Immature natural killer cell (primary cell): ENCODE results near the gene FARP1. TPM values are rescaled to one million over a fixed set of nuclear protein-coding genes. Genes with fewer than 3 reads are reported as not detected.
A peak's percentile ranks its signal among the peaks of the same experiment; 100 is the strongest.

ENCODE experiments used
- DNase-seq, 3 donors: peaks; one replicate each; pipeline ENCODE4 v3.0.0; 2022; ENCODE audit warnings: mixed read lengths in 1 of 3
- H3K27ac Mint-ChIP-seq, 6 donors: one replicate each; pipeline ENCODE4 v1.8.0; 2020; ENCODE audit warnings: mixed read lengths in 6 of 6, mild to moderate bottlenecking in 5 of 6, inconsistent platforms in 4 of 6, moderate library complexity in 3 of 6
- H3K27me3 Mint-ChIP-seq, 3 donors: one replicate each; pipeline ENCODE4 v1.8.0; 2020 to 2021; ENCODE audit warnings: low read depth in 3 of 3, mild to moderate bottlenecking in 3 of 3, mixed read lengths in 3 of 3, moderate library complexity in 3 of 3, inconsistent platforms in 1 of 3
- H3K36me3 Mint-ChIP-seq, 3 donors: one replicate each; pipeline ENCODE4 v1.8.0; 2020; ENCODE audit warnings: mixed read lengths in 3 of 3, inconsistent platforms in 2 of 3, mild to moderate bottlenecking in 2 of 3
- H3K4me1 Mint-ChIP-seq, 2 donors: one replicate each; pipeline ENCODE4 v1.8.0; 2020; ENCODE audit warnings: inconsistent platforms in 2 of 2, mild to moderate bottlenecking in 2 of 2, mixed read lengths in 2 of 2, moderate library complexity in 1 of 2
- H3K4me3 Mint-ChIP-seq, 5 donors: one replicate each; pipeline ENCODE4 v1.8.0; 2020; ENCODE audit warnings: mild to moderate bottlenecking in 5 of 5, mixed read lengths in 5 of 5, inconsistent platforms in 3 of 5, moderate library complexity in 3 of 5
- H3K9me3 Mint-ChIP-seq, 6 donors: one replicate each; pipeline ENCODE4 v1.8.0; 2020; ENCODE audit warnings: mild to moderate bottlenecking in 6 of 6, mixed read lengths in 6 of 6, inconsistent platforms in 4 of 6, moderate library complexity in 3 of 6
- polyA plus RNA-seq, 3 donors: library from polyadenylated mRNA; unstranded; fragments of 300-500 nt; fragmentation: Illumina TruSeq; gene quantifications; one replicate each; pipeline ENCODE4 v1.2.3, GENCODE V29; 2021

Gene FARP1
- polyA plus RNA-seq, 3 donors from 2014 or later, result 0.09 to 0.72 (median 0.22) TPM

DNA sequence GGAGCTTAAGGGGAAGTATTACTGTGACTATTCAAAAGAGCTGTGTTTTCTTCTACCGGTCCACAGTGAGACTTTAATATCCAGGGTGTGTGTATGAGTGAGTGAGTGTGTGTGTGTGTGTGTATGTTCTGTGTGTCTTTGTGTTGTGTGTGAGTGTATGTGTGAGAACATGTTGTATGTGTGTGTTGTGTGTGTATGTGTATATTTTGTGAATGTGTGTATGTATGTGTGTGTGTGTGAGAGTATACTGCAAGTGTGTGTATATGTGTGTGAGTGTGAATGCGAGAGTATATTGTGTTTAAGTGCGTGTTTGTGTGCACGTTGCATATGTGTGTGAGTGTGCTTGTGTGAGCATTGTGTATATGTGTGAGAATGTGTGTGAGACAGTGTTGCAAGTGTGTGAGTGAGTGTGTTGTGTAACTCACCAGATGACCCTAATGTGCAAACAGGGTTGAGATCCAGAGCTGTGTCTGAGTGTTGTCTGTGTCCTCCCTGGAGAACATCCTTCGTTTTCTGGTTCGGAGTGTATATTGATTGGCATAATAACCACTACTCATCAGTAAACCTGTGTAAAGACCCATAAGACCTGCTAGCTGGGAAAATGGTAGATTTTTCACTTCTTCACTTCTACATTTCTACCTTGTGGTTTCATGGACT, 135.3 kb downstream of the FARP1 start:
- peaks cover 0 to 2% (median 0%) of the 10 kb centered on the region in 6 donors for H3K9me3 Mint-ChIP-seq
- DNase-seq, result no peak
- peaks cover 0 to 2% (median 2%) of the 10 kb centered on the region in 3 donors for H3K27me3 Mint-ChIP-seq
- H3K4me3 Mint-ChIP-seq, result no peak overlapping the region
- H3K4me1 Mint-ChIP-seq, result peaks cover 0 to 1% of the 10 kb centered on the region in 2 donors
- H3K36me3 Mint-ChIP-seq, result no peaks in the 10 kb centered on the region
- no peak overlapping the region for H3K27ac Mint-ChIP-seq

DNA sequence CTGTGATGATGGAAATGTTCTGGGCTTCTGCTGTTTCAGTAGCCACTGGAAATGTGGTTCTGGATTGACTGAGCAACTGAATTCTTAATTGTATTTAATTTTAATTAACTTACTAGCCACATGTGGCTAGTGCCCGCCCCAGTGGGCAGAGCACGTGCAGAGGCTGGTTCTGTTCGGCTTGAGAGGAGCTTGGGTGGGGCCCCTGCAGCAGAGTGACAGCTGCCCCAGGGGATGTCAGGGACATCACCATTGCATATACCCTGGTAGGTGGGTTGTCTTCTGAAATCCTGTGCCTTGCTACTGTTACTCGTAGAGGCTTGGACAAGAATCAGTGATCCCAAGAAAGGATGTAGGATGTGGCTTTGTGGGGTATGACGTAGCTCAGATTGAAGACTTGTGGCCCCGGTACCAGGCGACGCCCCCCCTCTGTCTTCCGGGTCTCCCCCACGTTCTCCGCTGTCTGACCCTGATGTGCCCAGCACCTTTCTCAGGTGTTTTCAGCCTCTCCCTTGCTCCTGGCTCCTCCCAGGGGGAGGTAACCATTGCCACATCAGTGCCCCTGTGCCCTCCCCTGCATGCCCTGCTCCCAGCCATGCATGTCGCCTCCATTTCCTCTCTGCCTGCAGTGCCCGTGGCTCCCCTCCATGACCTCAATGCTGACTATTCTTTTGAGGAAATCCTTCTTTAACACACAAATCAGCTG, 136.7 kb downstream of the FARP1 start:
- H3K4me3 Mint-ChIP-seq, result peak overlapping the region; percentile 52 to 78 (median 60)
- H3K36me3 Mint-ChIP-seq, result no peaks in the 10 kb centered on the region
- peak overlapping the region in 1 of 6 donors; percentile 1 for H3K27ac Mint-ChIP-seq
- peaks cover 0 to 2% (median 2%) of the 10 kb centered on the region in 3 donors for H3K27me3 Mint-ChIP-seq
- H3K9me3 Mint-ChIP-seq, result peaks cover 0 to 2% (median 0%) of the 10 kb centered on the region in 6 donors
- peaks cover 0 to 1% of the 10 kb centered on the region in 2 donors for H3K4me1 Mint-ChIP-seq
- no peak for DNase-seq

DNA sequence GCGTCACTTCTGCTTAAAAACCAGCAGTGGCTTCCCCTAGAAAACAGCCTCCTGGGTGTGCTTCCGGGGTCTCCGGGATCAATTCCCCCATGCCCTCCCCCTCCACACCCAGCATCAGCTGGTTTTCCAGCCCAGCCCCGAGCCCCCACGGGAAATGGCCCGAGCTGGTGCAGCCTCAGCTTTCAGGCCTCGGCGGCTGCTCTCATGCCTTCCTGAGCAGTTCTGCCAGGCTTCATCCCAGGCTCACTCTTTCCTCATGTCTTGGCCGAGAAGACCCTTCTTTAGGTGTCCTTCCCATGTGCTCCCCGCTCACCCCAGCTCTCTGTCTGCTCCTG, 137.2 kb downstream of the FARP1 start:
- Mint-ChIP-seq H3K4me3 (peak overlapping the region in 4 of 5 donors; percentile 53 to 78 (median 62)), H3K27me3 (peaks cover 0 to 2% (median 0%) of the 10 kb centered on the region in 3 donors), H3K27ac (peak overlapping the region in 1 of 6 donors; percentile 1), H3K4me1 (peaks cover 0 to 1% of the 10 kb centered on the region in 2 donors), H3K9me3 (peaks cover 0 to 2% (median 0%) of the 10 kb centered on the region in 6 donors), H3K36me3 (no peaks in the 10 kb centered on the region)
- DNase-seq, result no peak

DNA sequence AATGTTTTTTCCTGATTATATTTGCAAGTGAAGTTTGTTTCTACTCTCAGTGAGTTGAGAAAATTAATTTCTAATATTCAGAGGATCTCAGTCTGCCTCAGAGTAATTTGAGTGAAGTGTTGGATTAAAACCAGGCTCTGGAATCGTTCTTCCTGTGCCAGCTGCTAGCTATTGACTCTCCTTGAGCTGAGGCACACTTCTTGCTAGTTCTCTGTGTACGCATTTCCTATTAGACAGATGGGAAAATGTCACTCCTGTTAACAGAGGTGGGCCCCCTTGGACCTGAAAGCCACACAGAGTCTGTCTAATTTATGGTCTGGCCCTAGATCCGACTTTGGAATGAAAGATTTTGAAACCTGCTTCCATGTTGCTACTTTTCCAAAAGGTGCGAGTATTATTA, 141.8 kb downstream of the FARP1 start:
- Mint-ChIP-seq H3K27me3 (peaks cover 1 to 2% (median 2%) of the 10 kb centered on the region in 3 donors), H3K27ac (no peak overlapping the region), H3K9me3 (no peaks in the 10 kb centered on the region), H3K4me1 (peaks cover 0 to 1% of the 10 kb centered on the region in 2 donors), H3K36me3 (no peaks in the 10 kb centered on the region), H3K4me3 (no peak overlapping the region)
- no peak for DNase-seq

DNA sequence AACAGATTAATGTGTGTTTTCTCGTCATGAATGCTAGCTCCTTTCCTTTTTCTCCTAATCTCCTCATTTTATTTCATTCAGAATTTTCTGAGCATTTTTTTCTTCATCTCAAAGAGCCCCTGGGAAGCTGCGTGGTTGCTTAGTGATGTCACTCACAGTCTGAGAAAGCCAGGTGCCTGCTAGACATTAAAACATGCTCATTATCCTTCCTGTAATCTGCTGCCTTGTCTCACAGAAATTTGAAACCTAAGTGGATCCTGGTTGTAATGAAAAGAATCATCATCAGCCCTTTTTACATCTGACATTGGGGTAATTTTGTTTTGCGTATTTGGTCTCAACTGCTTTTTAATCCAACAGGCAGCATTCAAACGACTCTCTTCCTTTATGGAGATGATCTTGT, 142.4 kb downstream of the FARP1 start:
- no peak for DNase-seq
- Mint-ChIP-seq H3K36me3 (no peaks in the 10 kb centered on the region), H3K27ac (no peak overlapping the region), H3K4me1 (peaks cover 0 to under 1% of the 10 kb centered on the region in 2 donors), H3K27me3 (peaks cover 1 to 2% (median 2%) of the 10 kb centered on the region in 3 donors), H3K9me3 (no peaks in the 10 kb centered on the region), H3K4me3 (no peak overlapping the region)

DNA sequence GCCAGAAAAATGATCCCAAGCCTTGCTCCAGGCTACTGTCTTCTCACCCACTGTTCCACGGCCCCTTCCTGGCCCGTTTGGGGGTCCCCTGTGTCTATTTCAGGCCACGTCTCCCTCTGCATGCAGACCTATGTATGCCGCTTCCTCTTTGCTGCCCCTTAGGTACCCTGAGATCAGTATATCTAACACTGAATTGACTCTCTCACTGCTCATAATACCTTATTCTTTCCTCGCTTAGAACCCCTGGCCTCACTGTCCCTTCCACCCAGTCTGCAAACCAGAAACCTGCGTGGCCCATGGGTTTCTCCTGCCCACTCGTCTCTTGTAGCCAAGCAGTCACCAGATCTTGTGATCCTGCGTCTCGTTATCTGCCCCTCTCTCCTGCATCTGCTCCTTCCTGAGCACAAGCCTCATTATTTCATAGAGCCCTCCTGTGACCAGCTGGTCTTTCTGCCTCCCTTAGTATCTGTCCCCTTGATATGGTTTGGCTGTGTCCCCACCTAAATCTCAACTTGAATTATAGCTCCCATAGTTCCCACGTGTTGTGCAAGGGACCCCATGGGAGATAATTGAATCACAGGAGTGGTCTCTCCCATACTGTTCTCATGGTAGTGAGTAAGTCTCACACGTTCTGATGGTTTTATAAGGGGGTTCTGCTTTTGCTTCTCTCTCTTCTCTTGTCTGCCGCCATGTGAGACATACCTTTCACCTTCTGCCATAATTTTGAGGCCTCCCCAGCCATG, 143.1 kb downstream of the FARP1 start:
- Mint-ChIP-seq H3K27me3 (peaks cover 1 to 2% (median 2%) of the 10 kb centered on the region in 3 donors), H3K4me1 (no peaks in the 10 kb centered on the region), H3K4me3 (no peak overlapping the region), H3K27ac (no peak overlapping the region), H3K36me3 (no peaks in the 10 kb centered on the region), H3K9me3 (no peaks in the 10 kb centered on the region)
- no peak for DNase-seq

DNA sequence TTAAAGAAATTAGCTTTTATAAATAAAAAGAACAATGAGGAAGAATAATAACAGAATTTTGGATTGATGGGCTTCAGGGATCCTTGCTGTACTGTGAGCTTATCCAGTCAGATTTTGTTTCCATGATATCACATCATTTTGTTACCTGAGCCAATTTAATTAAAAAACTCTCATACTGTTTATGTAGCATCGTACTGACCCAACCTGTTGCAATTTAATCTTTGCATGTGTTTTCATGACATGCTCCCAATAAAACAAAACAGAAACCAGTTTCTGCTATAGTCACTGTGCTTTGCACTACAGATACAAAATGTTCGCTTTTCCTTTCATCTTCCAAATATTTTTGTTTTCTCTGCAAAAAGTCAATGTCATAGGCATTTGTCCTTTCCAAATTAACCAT, 143.9 kb downstream of the FARP1 start:
- no peaks in the 10 kb centered on the region for H3K36me3 Mint-ChIP-seq
- no peak for DNase-seq
- H3K27me3 Mint-ChIP-seq, result peaks cover 0 to 4% (median 1%) of the 10 kb centered on the region in 3 donors
- no peaks in the 10 kb centered on the region for H3K4me1 Mint-ChIP-seq
- no peak overlapping the region for H3K27ac Mint-ChIP-seq
- H3K9me3 Mint-ChIP-seq, result no peaks in the 10 kb centered on the region
- no peak overlapping the region for H3K4me3 Mint-ChIP-seq

DNA sequence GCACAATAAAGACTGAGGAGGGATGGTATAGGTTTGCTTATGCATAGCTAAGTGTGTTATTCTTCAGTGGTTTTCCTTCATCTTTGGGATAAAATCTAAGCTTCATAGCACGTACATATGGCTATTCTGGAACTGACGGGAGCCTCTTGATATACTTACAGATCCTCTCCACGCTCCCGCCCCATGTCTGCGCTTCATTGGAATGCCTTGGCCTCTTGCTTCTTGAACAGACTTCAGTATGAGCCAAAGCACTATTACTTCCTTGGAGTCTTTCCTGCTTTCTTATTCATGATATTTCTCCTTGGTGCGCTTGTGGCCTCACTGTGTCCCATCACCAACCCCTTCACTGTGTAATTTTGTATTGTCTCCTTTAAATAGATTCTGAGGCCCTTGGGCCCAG, 145.3 kb downstream of the FARP1 start:
- no peak for DNase-seq
- Mint-ChIP-seq H3K36me3 (no peaks in the 10 kb centered on the region), H3K27me3 (peaks cover 0 to 4% (median 1%) of the 10 kb centered on the region in 3 donors), H3K27ac (no peak overlapping the region), H3K4me3 (no peak overlapping the region), H3K4me1 (no peaks in the 10 kb centered on the region), H3K9me3 (no peaks in the 10 kb centered on the region)

DNA sequence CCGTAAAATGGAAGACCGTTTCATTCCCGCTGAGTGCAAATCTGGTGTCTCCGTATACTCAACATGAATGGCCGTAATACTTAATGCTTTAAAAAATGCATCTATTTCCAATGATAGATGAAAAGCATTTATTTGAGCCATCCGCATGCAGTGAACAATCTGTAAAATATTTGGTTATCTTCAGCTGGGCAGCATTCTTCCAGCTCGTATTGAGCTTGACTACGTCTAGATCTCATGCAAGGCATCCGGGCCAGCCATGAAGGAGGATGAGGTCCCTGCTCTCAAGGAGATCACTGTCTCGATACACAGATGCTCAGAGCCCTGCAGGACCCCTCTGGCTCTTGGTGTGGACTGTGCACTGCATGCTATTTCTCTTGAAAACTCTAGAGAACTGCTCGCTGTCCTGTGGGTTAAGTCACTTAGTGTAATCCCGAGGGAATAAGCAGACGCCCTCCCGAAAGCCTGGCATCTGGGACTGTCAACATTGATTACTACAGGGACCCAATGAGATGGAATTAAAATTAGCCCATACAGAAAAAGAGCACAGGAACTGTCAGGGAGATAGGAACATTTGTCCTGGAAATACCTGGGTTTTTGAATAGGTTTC, 146.5 kb downstream of the FARP1 start:
- H3K4me1 Mint-ChIP-seq, result no peaks in the 10 kb centered on the region

DNA sequence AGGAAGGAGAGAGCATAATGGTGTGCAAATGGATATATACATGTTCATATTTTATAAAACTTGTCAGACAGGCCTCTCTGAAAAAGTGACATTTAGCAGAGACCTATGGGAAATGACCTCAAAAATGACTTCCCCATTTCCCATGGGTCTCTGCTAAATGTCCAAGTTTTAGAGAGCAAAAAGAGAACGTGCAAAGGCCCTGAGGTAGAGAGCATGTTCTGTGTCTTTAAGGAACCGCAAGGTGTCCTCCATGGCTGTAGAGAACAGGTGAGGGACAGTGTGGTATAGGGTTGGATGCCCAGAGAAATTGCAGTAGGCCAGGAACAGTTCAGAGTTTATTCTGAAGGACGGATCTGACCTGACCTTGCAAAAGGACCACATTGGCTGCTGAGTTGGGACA, 147.4 kb downstream of the FARP1 start:
- H3K36me3 Mint-ChIP-seq, result no peaks in the 10 kb centered on the region
- no peaks in the 10 kb centered on the region for H3K4me1 Mint-ChIP-seq
- no peaks in the 10 kb centered on the region for H3K9me3 Mint-ChIP-seq
- no peak overlapping the region for H3K4me3 Mint-ChIP-seq
- DNase-seq, result no peak
- no peak overlapping the region for H3K27ac Mint-ChIP-seq
- peaks cover 0 to 4% (median 1%) of the 10 kb centered on the region in 3 donors for H3K27me3 Mint-ChIP-seq

More for the DNA sequence above, 146.5 kb downstream of the FARP1 start:
- Mint-ChIP-seq H3K9me3 (no peaks in the 10 kb centered on the region), H3K36me3 (no peaks in the 10 kb centered on the region), H3K27ac (no peak overlapping the region), H3K27me3 (peaks cover 0 to 4% (median 1%) of the 10 kb centered on the region in 3 donors), H3K4me3 (no peak overlapping the region)
- DNase-seq, result no peak

DNA sequence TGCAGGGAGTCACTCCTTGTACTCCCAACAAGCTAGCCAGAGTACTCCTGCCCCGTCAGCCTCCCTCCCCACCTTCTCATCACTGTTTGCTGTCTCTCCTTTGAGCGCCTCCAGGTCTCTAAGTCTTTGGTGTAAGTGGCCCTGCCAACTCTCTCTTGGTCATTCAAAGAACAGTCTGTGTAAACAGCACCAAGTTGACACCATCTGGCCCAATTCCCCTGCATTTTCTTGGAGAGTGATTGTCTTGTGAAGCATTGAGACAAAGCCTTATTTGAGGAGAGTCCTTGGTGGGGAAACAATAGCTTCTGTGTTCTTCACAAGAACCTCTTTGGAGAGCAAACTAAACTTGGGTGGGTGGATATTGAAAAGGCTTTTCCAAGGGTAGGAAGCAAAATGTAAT, 148.8 kb downstream of the FARP1 start:
- H3K27me3 Mint-ChIP-seq, result peaks cover 3 to 4% (median 3%) of the 10 kb centered on the region in 3 donors
- H3K9me3 Mint-ChIP-seq, result no peaks in the 10 kb centered on the region
- H3K36me3 Mint-ChIP-seq, result no peaks in the 10 kb centered on the region
- no peak for DNase-seq
- no peaks in the 10 kb centered on the region for H3K4me1 Mint-ChIP-seq
- H3K27ac Mint-ChIP-seq, result no peak overlapping the region
- H3K4me3 Mint-ChIP-seq, result no peak overlapping the region

DNA sequence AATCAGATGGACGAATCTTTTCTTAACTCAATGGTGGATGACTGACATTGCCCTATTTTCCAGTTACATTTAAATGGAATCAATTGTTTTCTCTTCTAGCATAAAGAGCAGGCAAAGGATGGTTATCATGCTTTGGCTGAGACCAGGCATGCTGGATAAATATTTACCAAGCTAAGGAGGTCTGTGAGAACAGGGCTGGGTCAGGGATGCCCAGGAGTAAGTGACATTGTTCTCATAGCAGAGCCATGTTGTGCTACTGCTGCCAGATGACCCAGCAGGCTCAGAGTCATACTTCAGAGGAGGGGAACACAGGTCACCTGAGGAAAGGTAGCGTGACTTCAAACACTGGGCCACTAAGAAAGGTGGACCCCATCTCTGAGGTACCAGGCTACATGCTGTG, 150.2 kb downstream of the FARP1 start:
- no peak for DNase-seq
- Mint-ChIP-seq H3K4me3 (no peak overlapping the region), H3K36me3 (no peaks in the 10 kb centered on the region), H3K27ac (no peak overlapping the region), H3K9me3 (no peaks in the 10 kb centered on the region), H3K4me1 (no peaks in the 10 kb centered on the region), H3K27me3 (peaks cover 2 to 3% (median 3%) of the 10 kb centered on the region in 3 donors)

DNA sequence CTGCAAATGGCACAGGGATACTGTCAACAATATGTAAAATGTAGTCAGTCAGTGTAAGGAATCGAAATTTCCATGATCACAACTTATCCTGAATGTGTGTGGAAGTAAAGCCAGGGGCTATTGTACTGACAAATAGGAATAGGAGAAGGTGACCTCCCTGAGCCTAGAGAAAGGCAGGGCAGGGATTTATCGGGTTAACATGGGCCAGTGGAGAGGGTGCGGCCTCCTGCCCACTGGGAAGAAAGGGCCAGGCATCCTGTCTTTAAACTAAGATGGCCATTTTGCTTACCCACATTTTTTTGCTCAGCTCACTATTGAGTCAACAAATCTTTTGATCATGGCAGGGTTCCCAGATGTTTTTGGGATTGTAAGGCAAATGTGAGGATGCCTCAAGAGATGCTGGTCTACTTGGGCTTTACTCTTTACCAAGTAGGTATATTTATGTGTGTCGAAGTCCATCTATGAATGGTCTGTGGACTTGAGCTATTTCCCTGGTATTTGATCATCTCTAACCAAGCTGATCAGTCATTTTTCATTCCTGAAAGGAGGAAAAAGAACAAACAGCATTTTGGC, 150.8 kb downstream of the FARP1 start:
- no peaks in the 10 kb centered on the region for H3K36me3 Mint-ChIP-seq
- H3K9me3 Mint-ChIP-seq, result no peaks in the 10 kb centered on the region
- no peak overlapping the region for H3K4me3 Mint-ChIP-seq
- DNase-seq, result no peak
- H3K27me3 Mint-ChIP-seq, result peaks cover 2 to 4% (median 2%) of the 10 kb centered on the region in 3 donors
- no peak overlapping the region for H3K27ac Mint-ChIP-seq
- no peaks in the 10 kb centered on the region for H3K4me1 Mint-ChIP-seq
